ENCODE data around the gene ZNF609. TPM values are rescaled to one million over a fixed set of nuclear protein-coding genes. Genes with fewer than 3 reads are reported as not detected.

The ZNF609 gene
- total and polyA plus RNA-seq, 2 of the 13 experiments (the other 11 are each of a cell fraction or from before 2014, with no cell fraction given): 8.9 to 9.9 TPM

DNA sequence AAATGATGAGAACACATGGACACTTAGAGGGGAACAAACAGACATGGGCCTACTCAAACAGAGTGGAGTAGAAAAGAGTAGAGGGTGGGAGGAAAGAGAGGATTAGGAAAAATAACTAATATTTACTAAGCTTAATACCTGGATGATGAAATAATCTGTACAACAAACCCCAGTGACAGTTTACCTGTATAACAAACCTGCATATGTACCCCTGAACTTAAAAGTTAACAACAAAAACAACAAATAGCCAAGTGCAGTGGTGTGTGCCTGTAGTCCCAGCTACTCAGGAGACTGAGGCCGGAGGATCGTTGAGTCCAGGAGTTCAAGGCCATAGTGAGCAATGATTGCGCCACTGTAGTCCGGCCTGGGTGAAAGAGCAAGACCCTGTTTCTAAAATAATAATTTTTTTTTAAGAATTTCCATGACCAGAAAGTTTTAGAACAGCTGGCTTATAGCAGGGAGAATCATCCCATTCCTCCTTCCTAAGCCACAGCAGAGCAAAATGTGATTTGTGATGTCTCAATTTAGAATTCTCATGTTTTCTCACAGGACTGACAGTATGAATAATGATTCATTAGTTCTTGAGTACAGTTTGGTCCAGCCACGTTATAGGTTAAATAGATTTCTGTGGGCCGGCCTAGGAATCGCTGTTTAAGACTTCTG is 150.0 kb downstream of the ZNF609 start (continued):
- TF ChIP-seq RFXAP (CRISPR knock-in tag; IDR thresholded peaks at IDR 0.05; ENCODE audit: borderline replicate concordance) (no peak), U2AF1 (optimal IDR thresholded peaks at IDR 0.05; ENCODE audit: low read depth, low read length) (no peak), HNF4A (CRISPR knock-in tag; IDR thresholded peaks at IDR 0.05) (peak; percentile 98), ZFP36L1 (CRISPR knock-in tag; IDR thresholded peaks at IDR 0.05) (no peak), ZNF552 (CRISPR knock-in tag; IDR thresholded peaks at IDR 0.05; ENCODE audit: borderline replicate concordance) (no peak), HOXA3 (CRISPR knock-in tag; IDR thresholded peaks at IDR 0.05) (peak; percentile 70; the same call in 1 of the 2 replicates), ZNF850 (CRISPR knock-in tag; conservative IDR thresholded peaks at IDR 0.05) (no peak), SP4 (CRISPR knock-in tag; IDR thresholded peaks at IDR 0.05) (no peak), HMG20B (CRISPR knock-in tag; conservative IDR thresholded peaks at IDR 0.05) (no peak), SSRP1 (CRISPR knock-in tag; IDR thresholded peaks at IDR 0.05) (no peak), SKI (IDR thresholded peaks at IDR 0.05; ENCODE audit: partially characterized antibody) (no peak), ZNF224 (CRISPR knock-in tag; IDR thresholded peaks at IDR 0.05) (no peak), SUZ12 (IDR thresholded peaks at IDR 0.05; ENCODE audit: low read depth, low read length) (no peak), HOXA5 (CRISPR knock-in tag; IDR thresholded peaks at IDR 0.05) (no peak)
- TF ChIP-seq, protein P1, sequence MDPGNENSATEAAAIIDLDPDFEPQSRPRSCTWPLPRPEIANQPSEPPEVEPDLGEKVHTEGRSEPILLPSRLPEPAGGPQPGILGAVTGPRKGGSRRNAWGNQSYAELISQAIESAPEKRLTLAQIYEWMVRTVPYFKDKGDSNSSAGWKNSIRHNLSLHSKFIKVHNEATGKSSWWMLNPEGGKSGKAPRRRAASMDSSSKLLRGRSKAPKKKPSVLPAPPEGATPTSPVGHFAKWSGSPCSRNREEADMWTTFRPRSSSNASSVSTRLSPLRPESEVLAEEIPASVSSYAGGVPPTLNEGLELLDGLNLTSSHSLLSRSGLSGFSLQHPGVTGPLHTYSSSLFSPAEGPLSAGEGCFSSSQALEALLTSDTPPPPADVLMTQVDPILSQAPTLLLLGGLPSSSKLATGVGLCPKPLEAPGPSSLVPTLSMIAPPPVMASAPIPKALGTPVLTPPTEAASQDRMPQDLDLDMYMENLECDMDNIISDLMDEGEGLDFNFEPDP (CRISPR knock-in tag; conservative IDR thresholded peaks at IDR 0.05): no peak
- TF ChIP-seq, protein P2, sequence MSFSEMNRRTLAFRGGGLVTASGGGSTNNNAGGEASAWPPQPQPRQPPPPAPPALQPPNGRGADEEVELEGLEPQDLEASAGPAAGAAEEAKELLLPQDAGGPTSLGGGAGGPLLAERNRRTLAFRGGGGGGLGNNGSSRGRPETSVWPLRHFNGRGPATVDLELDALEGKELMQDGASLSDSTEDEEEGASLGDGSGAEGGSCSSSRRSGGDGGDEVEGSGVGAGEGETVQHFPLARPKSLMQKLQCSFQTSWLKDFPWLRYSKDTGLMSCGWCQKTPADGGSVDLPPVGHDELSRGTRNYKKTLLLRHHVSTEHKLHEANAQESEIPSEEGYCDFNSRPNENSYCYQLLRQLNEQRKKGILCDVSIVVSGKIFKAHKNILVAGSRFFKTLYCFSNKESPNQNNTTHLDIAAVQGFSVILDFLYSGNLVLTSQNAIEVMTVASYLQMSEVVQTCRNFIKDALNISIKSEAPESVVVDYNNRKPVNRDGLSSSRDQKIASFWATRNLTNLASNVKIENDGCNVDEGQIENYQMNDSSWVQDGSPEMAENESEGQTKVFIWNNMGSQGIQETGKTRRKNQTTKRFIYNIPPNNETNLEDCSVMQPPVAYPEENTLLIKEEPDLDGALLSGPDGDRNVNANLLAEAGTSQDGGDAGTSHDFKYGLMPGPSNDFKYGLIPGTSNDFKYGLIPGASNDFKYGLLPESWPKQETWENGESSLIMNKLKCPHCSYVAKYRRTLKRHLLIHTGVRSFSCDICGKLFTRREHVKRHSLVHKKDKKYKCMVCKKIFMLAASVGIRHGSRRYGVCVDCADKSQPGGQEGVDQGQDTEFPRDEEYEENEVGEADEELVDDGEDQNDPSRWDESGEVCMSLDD (CRISPR knock-in tag; IDR thresholded peaks at IDR 0.05; ENCODE audit: borderline replicate concordance): no peak
- TF ChIP-seq, protein P3, sequence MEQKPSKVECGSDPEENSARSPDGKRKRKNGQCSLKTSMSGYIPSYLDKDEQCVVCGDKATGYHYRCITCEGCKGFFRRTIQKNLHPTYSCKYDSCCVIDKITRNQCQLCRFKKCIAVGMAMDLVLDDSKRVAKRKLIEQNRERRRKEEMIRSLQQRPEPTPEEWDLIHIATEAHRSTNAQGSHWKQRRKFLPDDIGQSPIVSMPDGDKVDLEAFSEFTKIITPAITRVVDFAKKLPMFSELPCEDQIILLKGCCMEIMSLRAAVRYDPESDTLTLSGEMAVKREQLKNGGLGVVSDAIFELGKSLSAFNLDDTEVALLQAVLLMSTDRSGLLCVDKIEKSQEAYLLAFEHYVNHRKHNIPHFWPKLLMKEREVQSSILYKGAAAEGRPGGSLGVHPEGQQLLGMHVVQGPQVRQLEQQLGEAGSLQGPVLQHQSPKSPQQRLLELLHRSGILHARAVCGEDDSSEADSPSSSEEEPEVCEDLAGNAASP (CRISPR knock-in tag; IDR thresholded peaks at IDR 0.05; ENCODE audit: borderline replicate concordance): peak; percentile 71; the same call in 1 of the 2 replicates
- TF ChIP-seq, protein P4, sequence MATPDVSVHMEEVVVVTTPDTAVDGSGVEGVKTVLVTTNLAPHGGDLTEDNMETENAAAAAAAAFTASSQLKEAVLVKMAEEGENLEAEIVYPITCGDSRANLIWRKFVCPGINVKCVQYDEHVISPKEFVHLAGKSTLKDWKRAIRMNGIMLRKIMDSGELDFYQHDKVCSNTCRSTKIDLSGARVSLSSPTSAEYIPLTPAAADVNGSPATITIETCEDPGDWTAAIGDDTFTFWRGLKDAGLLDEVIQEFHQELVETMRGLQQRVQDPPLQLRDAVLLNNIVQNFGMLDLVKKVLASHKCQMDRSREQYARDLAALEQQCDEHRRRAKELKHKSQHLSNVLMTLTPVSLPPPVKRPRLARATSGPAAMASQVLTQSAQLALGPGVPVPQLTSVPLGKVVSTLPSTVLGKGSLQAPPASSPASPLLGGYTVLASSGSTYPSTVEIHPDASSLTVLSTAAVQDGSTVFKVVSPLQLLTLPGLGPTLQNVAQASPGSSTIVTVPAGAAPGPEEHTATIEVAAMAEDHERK (CRISPR knock-in tag; IDR thresholded peaks at IDR 0.05; ENCODE audit: low read depth): no peak
- TF ChIP-seq, protein P5, sequence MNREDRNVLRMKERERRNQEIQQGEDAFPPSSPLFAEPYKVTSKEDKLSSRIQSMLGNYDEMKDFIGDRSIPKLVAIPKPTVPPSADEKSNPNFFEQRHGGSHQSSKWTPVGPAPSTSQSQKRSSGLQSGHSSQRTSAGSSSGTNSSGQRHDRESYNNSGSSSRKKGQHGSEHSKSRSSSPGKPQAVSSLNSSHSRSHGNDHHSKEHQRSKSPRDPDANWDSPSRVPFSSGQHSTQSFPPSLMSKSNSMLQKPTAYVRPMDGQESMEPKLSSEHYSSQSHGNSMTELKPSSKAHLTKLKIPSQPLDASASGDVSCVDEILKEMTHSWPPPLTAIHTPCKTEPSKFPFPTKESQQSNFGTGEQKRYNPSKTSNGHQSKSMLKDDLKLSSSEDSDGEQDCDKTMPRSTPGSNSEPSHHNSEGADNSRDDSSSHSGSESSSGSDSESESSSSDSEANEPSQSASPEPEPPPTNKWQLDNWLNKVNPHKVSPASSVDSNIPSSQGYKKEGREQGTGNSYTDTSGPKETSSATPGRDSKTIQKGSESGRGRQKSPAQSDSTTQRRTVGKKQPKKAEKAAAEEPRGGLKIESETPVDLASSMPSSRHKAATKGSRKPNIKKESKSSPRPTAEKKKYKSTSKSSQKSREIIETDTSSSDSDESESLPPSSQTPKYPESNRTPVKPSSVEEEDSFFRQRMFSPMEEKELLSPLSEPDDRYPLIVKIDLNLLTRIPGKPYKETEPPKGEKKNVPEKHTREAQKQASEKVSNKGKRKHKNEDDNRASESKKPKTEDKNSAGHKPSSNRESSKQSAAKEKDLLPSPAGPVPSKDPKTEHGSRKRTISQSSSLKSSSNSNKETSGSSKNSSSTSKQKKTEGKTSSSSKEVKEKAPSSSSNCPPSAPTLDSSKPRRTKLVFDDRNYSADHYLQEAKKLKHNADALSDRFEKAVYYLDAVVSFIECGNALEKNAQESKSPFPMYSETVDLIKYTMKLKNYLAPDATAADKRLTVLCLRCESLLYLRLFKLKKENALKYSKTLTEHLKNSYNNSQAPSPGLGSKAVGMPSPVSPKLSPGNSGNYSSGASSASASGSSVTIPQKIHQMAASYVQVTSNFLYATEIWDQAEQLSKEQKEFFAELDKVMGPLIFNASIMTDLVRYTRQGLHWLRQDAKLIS (CRISPR knock-in tag; IDR thresholded peaks at IDR 0.05): no peak
